Measurements from ENCODE around the gene SGPP1. TPM values are rescaled to one million over a fixed set of nuclear protein-coding genes. Genes with fewer than 3 reads are reported as not detected.
"Not testable (repeated sequence)": the region's sequence is repeated elsewhere in the genome, so short reads cannot be mapped to it uniquely, and the experiment has no call there.

Gene SGPP1, protein sequence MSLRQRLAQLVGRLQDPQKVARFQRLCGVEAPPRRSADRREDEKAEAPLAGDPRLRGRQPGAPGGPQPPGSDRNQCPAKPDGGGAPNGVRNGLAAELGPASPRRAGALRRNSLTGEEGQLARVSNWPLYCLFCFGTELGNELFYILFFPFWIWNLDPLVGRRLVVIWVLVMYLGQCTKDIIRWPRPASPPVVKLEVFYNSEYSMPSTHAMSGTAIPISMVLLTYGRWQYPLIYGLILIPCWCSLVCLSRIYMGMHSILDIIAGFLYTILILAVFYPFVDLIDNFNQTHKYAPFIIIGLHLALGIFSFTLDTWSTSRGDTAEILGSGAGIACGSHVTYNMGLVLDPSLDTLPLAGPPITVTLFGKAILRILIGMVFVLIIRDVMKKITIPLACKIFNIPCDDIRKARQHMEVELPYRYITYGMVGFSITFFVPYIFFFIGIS
- total RNA-seq: 19.2 and 19.3 TPM in 2 replicates

DNA sequence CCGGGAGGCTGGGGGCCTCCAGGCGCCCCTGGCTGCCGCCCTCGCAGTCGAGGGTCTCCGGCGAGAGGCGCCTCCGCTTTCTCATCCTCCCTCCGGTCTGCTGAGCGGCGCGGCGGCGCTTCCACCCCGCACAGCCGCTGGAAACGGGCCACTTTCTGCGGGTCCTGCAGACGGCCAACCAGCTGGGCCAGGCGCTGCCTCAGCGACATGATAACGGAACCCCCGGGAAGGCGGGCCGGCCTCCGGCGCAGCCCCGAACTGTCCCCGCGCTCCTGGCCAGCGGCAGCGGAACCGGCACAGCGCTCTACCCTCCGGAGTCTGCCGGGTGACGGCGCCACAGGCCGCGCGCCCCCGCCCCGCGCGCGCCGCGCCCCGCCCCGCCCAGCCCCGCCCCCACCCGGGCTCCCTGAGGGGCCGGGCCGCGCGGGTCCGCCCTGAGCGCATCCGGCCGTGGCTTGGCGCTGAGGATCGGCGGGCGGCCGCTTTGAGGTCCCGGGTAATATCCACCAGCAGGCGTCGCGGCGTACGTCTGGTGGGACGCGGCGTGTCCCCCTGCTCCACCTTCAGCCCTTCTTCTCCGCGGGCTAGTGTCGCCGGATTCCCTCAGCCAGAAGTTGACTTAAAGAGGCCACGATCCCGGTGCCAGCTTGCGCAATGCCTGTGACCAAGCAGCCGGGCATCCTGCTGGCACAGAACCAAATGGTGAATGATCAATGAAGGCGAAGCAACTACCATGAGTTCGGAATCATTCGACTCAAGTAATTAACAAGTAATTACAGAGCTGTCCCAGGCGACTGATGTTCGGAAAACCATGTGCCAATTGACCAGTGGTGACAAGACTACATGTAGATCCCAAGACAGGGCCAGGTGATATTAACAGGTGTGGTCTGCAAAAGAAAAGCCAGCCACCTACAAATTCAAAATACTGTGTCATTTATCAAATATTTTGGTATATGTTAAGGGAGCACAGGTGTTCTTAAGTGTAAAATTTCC is at the start of gene SGPP1:
TSS of gene SGPP1 (minus strand) at position 330 of the 993 bp plus-strand sequence. CDS start at position 209, 121 bp downstream.
- intact Hi-C loops (cut with micrococcal nuclease): loop anchor here (1.0 to 5.0 kb wide), 6 partner anchors 9 to 185 kb away; partner anchors contain the start of genes PPP2R5E and WDR89

- intact Hi-C loops (cut with micrococcal nuclease): no loop called here
These were observed 49.2 kb upstream of the SGPP1 start for GRCh38 chr14:63777024-63777423.

GRCh38 chr14:63773504-63773903 is 45.6 kb upstream of the SGPP1 start:
- intact Hi-C loops (cut with micrococcal nuclease): loop anchor here (5.0 kb wide), 1 partner anchor 231 kb away; the partner anchor contains the start of gene PPP2R5E

- intact Hi-C loops (cut with micrococcal nuclease): loop anchor here (1.0 to 5.0 kb wide), 4 partner anchors 42 to 381 kb away; partner anchors contain the start of genes PPP2R5E and SGPP1
These were observed 42.4 kb upstream of the SGPP1 start for GRCh38 chr14:63770187-63770807.

- intact Hi-C loops (cut with micrococcal nuclease): loop anchor here (10.0 kb wide), 1 partner anchor 292 kb away; no protein-coding TSS in a partner anchor
These were observed 38.7 kb upstream of the SGPP1 start for GRCh38 chr14:63766611-63767010.

GRCh38 chr14:63764620-63765139 is 36.8 kb upstream of the SGPP1 start:
- intact Hi-C loops (cut with micrococcal nuclease): loop anchor here (10.0 kb wide), 1 partner anchor 290 kb away; no protein-coding TSS in a partner anchor

DNA sequence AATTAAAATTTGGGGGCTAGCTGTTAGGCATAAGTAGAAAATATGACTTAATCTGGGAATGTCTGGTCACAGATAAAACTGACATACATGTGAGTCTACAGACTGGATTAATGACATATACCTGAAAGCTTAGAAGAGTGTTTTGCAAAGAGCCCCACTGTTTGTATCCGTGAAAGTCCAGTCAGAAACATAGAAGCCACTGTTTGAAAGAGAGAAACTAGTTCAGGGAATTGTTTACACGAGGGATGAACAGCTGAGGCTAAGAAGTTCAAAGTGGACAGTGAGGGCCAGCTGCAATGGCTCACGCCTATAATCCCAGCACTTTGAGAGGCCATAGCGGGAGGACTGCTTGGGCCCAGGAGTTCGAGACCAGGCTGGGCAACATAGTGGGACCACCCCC is 36.2 kb upstream of the SGPP1 start:
- intact Hi-C loops (cut with micrococcal nuclease): loop anchor here (10.0 kb wide), 1 partner anchor 289 kb away; no protein-coding TSS in a partner anchor

- intact Hi-C loops (cut with micrococcal nuclease): loop anchor here (10.0 kb wide), 1 partner anchor 287 kb away; no protein-coding TSS in a partner anchor
These were observed 33.7 kb upstream of the SGPP1 start for GRCh38 chr14:63761351-63762117.

- intact Hi-C loops (cut with micrococcal nuclease): loop anchor here (10.0 kb wide), 1 partner anchor 285 kb away; no protein-coding TSS in a partner anchor
These were observed 32.1 kb upstream of the SGPP1 start for GRCh38 chr14:63760014-63760413.

- intact Hi-C loops (cut with micrococcal nuclease): loop anchor here (1.0 to 2.0 kb wide), 3 partner anchors 23 to 117 kb away; partner anchors contain the start of gene SGPP1
These were observed 31.6 kb upstream of the SGPP1 start for GRCh38 chr14:63759456-63759855.

DNA sequence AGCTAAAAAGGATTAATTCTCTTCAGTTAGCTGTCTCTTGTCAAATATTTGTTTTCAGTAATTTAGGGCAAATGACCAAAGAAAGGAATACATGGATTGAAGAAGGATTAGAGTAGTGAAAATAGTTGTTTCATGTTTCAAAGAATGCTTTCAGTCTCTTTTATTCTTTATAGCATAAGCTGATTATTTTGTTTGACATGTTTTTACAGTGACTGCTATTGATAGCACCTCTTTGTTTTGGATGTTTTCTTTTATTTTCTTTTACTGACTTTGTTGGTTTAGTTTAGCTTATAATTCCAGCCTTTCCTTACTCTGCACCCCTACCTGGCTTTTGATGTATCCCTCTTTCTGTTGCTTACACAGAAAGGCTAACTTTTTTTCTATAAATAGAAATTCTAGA is 29.3 kb upstream of the SGPP1 start:
- intact Hi-C loops (cut with micrococcal nuclease): no loop called here

- intact Hi-C loops (cut with micrococcal nuclease): no loop called here
These were observed 24.7 kb upstream of the SGPP1 start for GRCh38 chr14:63752449-63753169.

DNA sequence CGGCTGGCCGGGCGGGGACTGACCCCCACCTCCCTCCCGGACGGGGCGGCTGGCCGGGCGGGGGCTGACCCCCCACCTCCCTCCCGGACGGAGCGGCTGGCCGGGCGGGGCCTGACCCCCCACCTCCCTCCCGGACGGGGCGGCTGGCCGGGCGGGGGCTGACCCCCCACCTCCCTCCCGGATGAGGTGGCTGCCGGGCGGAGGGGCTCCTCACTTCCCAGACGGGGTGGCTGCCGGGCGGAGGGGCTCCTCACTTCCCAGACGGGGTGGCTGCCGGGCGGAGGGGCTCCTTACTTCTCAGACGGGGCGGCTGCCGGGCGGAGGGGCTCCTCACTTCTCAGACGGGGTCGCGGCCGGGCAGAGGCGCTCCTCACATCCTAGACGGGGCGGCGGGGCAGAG is 23.2 kb upstream of the SGPP1 start:
- intact Hi-C loops (cut with micrococcal nuclease): not testable (repeated sequence)

DNA sequence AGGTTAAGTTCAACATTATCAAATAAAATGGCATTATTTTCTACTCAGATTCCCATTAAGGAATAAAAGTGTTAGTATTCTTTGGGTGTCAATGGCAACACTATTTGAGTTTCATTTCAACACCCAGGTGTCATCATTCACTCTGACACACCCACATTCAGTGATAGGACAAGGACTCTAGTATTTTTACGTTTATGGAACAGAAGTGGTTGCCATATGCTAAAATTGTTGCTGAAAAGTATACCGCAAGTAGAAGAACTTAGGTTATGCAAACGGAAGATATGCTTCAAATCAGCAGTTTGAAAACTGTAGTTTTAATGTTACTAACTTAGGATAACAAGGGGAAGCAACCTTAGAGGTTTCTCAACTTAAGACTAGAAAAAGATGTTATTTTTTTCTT is 20.0 kb upstream of the SGPP1 start:
- intact Hi-C loops (cut with micrococcal nuclease): no loop called here

GRCh38 chr14:63745858-63746425 is 18.1 kb upstream of the SGPP1 start:
- intact Hi-C loops (cut with micrococcal nuclease): no loop called here

- intact Hi-C loops (cut with micrococcal nuclease): no loop called here
These were observed 17.4 kb upstream of the SGPP1 start for GRCh38 chr14:63745272-63745671.

GRCh38 chr14:63737582-63738006 is 9.7 kb upstream of the SGPP1 start:
- intact Hi-C loops (cut with micrococcal nuclease): loop anchor here (1.0 to 2.0 kb wide), 2 partner anchors 9 to 21 kb away; partner anchors contain the start of gene SGPP1

DNA sequence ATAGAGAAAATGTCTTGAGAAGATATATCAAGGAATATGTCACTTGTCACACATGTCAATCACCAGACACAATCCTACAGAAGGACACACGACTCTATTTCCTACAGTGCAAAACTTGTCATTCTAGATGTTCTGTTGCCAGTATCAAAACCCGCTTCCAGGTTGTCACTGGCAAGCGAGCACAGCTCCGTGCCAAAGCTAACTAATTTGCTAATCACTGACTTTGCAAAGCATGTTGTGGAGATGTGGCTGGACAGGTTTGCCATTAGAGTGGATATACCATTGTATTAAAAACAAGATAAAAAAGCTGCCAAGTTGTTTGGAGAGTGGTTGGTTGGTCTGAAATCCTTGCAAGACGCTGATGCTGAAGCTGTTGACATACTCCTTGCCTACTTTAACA is 7.9 kb upstream of the SGPP1 start:
- intact Hi-C loops (cut with micrococcal nuclease): loop anchor here (2.0 kb wide), 1 partner anchor 23 kb away; no protein-coding TSS in a partner anchor

Measured in T-helper 2 cell treated with Interferon-gamma antibody and Interleukin-4, amounts not matched to agents 100 ng/mL and 5 ng/mL, for 36 hours (primary cell).